BLaER1 (cell line): ENCODE data around the gene MAP4.

Experiments
- H3K27ac ChIP-seq: shearing (Covaris generic); formaldehyde crosslinking; 2 replicates; pipeline ENCODE4 v1.8.1; 2022
- H3K27me3 ChIP-seq: shearing (Covaris generic); formaldehyde crosslinking; 2 replicates; pipeline ENCODE4 v1.8.1; 2022
- H3K36me3 ChIP-seq: shearing (Covaris generic); formaldehyde crosslinking; 2 replicates; pipeline ENCODE4 v1.8.1; 2022
- H3K4me1 ChIP-seq: shearing (Covaris generic); formaldehyde crosslinking; 2 replicates; pipeline ENCODE4 v1.8.1; 2022
- H3K4me2 ChIP-seq: shearing (Covaris generic); formaldehyde crosslinking; 2 replicates; pipeline ENCODE4 v1.8.1; 2022
- H3K4me3 ChIP-seq: shearing (Covaris generic); formaldehyde crosslinking; 2 replicates; pipeline ENCODE4 v1.8.1; 2022
- H3K9ac ChIP-seq: shearing (Covaris generic); formaldehyde crosslinking; 2 replicates; pipeline ENCODE4 v1.8.1; 2022
- H3K9me3 ChIP-seq: shearing (Covaris generic); formaldehyde crosslinking; 2 replicates; pipeline ENCODE4 v1.8.1; 2022
- H4K20me1 ChIP-seq: shearing (Covaris generic); formaldehyde crosslinking; 2 replicates; pipeline ENCODE4 v1.8.1; 2022
- Cebpa-rat ChIP-seq: shearing (Covaris generic); IDR thresholded peaks from 2 replicates; pipeline ENCODE4 v1.8.1; 2022

MAP4 gene

DNA sequence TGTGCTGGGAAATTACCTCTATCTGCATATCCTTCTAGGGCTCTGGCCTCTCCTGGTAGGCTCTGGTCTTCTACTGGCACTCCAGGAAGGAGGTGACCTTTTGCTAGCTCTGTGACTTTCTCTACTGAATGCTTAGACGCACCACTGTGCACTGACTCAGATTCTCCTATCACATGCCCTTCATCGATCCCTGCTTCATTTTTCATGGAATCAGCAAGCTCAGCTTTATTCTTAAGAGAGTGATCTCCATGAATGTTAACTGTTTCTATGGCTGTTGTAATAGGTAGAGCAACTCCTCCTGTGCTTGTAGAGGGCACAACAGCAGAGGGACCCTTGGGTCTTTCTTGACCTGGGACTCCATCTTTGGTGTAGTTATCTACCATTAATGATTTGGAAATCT, 106.6 kb downstream of the MAP4 start:
- no peak overlapping the region for H3K4me2 ChIP-seq

DNA sequence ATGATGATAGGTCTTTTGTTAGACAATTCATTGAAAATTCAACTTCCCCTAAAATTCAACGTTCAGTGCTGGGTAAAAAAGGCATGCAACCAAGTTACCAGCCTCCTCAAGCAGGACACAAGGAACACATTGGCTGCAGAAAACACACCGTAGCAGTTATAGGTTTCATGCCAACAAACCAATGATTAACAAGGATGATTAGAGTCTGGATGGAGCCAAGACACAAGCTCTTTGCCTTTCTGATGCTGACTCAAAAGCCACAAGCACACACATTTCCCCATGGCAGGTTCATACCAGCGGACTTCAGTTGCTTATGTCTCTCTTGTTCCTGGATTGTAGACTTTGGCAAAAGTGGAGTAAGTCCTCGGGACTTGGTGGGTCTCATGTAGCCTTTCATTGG, 107.5 kb downstream of the MAP4 start:
- no peak overlapping the region for H3K4me2 ChIP-seq
- no peak for TF ChIP-seq Cebpa-rat
- H3K36me3 ChIP-seq = peaks cover 63% of the 10 kb centered on the region
- H3K4me1 ChIP-seq = no peaks in the 10 kb centered on the region
- no peaks in the 10 kb centered on the region for H3K27me3 ChIP-seq
- H4K20me1 ChIP-seq = no peaks in the 10 kb centered on the region
- H3K9me3 ChIP-seq = no peaks in the 10 kb centered on the region
- no peak overlapping the region for H3K4me3 ChIP-seq
- H3K27ac ChIP-seq = no peak overlapping the region
- no peak overlapping the region for H3K9ac ChIP-seq

More for the DNA sequence above, 106.6 kb downstream of the MAP4 start:
- H3K36me3 ChIP-seq = peaks cover 71% of the 10 kb centered on the region
- no peak overlapping the region for H3K27ac ChIP-seq
- no peak overlapping the region for H3K4me3 ChIP-seq
- H3K9ac ChIP-seq = no peak overlapping the region
- TF ChIP-seq Cebpa-rat = no peak
- H3K9me3 ChIP-seq = no peaks in the 10 kb centered on the region
- H3K4me1 ChIP-seq = no peaks in the 10 kb centered on the region
- H3K27me3 ChIP-seq = no peaks in the 10 kb centered on the region
- H4K20me1 ChIP-seq = no peaks in the 10 kb centered on the region

DNA sequence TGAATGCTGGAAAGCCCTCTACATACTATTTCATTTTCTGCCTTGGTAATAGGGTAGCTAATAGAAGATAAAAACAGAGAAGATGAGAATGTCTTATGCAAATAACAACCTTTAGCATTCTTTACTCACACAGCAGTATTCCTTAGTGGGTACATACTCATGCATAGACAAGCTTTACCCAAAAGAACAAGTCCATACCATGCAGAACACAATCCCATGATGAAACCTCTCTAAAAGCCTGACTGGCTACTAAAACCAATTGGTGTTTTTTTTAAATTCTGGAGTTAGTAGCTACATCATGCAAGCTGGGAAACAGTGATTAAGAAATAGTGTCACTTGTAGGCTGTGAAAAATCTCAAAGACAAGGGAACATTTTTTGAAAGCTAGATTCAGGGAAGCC, 108.4 kb downstream of the MAP4 start:
- Histone ChIP-seq H3K27me3 (no peaks in the 10 kb centered on the region), H3K9ac (no peak overlapping the region), H3K27ac (no peak overlapping the region), H3K9me3 (no peaks in the 10 kb centered on the region), H3K4me3 (no peak overlapping the region), H3K4me1 (no peaks in the 10 kb centered on the region), H3K36me3 (peaks cover 59% of the 10 kb centered on the region), H3K4me2 (no peak overlapping the region), H4K20me1 (no peaks in the 10 kb centered on the region)
- TF ChIP-seq Cebpa-rat = no peak

DNA sequence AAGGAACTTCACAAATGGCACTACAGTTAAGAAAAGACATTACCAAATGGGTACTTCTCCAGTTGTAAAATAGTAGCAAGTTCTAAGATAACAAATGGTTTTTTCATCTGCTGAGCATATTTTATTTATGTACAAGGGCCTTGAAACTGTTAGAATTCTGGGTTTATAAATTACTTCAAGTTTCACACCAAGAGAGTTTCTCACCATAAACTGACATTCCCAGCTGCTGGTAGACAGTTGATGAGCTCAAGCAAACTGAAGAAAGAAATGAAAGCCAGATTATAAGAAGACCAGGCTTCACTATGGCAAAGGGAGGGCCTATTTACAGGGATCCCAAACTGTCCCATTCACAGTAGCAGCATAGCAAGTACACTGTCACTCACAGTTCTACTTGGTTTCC, 113.5 kb downstream of the MAP4 start:
- no peak overlapping the region for H3K27ac ChIP-seq
- TF ChIP-seq Cebpa-rat = no peak

DNA sequence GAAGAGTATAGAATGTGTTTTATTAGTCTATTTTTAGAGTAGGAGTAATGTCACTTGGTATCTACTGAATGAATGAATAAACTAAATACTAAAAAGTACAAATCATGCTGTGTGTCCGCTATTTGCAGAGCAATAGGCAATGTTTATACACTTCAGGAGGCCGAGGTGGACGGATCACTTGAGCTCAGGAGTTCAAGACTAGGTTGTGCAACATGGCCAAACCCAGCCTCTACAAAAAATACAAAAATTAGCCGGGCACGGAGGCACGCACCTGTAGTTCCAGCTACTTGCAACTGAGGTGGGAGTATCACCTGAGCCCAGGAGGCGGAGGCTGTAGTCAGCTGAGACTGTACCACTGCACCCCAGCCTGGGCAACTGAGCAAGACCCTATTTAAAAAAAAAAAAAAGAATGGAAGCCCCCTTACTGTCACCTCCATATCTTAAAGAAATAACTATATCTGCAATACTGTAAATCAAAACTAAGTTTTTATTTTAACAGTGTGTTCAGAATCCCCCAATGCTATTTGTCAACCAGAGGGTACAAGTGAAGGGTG, 114.9 kb downstream of the MAP4 start:
- H4K20me1 ChIP-seq = no peaks in the 10 kb centered on the region
- H3K4me2 ChIP-seq = no peak overlapping the region
- H3K9ac ChIP-seq = no peak overlapping the region
- H3K27me3 ChIP-seq = no peaks in the 10 kb centered on the region
- peaks cover 6% of the 10 kb centered on the region; the same call in 1 of the 2 replicates for H3K4me1 ChIP-seq
- no peak overlapping the region for H3K4me3 ChIP-seq
- no peak for TF ChIP-seq Cebpa-rat
- H3K9me3 ChIP-seq = no peaks in the 10 kb centered on the region
- no peak overlapping the region for H3K27ac ChIP-seq
- peaks cover 66% of the 10 kb centered on the region for H3K36me3 ChIP-seq

More for the DNA sequence above, 113.5 kb downstream of the MAP4 start:
- Histone ChIP-seq H3K9ac (no peak overlapping the region), H3K9me3 (no peaks in the 10 kb centered on the region), H3K27me3 (no peaks in the 10 kb centered on the region), H3K4me2 (no peak overlapping the region), H3K4me3 (no peak overlapping the region), H3K4me1 (peaks cover 6% of the 10 kb centered on the region; the same call in 1 of the 2 replicates), H4K20me1 (no peaks in the 10 kb centered on the region), H3K36me3 (peaks cover 66% of the 10 kb centered on the region)

DNA sequence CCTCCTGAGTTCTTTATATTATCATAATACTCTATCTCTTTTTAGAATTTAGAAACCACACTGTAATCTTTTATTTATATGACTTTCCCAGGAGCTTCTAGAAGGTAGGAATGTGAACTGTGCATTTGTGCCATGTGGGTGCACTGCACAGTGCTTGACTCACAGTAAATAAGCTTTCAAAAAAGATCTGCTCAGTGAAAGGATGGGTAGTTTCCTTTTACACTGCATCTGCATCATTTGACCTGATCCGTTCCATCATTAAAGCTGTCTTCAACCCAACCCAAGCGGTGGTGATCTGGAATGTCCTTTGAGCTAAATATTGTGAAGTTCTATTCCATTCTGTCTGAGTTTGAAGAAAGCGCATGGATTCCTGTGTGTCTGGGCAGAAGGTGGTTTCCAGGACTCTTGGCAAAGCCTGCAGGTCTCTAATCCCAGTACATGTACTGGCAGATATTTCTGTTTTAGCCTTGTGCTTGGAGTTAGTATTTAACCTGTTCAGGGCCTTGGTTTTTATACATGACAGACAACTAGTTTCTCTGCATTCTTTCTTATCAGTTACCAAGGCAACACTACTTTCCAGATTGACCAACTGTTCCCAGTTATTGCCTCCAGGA, 116.6 kb downstream of the MAP4 start:
- Histone ChIP-seq H3K36me3 (peaks cover 69% of the 10 kb centered on the region), H3K4me2 (no peak overlapping the region), H3K27me3 (no peaks in the 10 kb centered on the region), H4K20me1 (no peaks in the 10 kb centered on the region), H3K9ac (no peak overlapping the region), H3K4me3 (no peak overlapping the region), H3K9me3 (no peaks in the 10 kb centered on the region), H3K27ac (no peak overlapping the region), H3K4me1 (peaks cover 6% of the 10 kb centered on the region; the same call in 1 of the 2 replicates)
- no peak for TF ChIP-seq Cebpa-rat

DNA sequence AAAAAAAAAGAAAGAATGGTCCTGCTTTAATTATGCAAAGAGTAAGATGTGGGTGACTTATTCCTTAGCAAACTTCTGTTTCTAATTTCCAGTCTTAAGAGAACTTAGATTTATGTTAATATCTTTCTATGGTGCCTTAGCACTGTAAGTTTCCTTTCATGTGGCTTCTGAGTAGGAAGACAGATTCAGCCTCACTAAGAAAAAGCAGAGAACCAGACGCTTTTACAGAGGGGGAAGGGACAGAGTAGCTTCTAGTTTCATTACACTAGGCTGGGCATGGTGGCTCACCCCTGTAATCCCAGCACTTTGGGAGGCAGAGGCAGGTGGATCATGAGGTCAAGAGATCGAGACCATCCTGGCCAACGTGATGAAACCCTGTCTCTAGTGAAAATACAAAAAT, 118.3 kb downstream of the MAP4 start:
- TF ChIP-seq Cebpa-rat = no peak
- H3K9me3 ChIP-seq = no peaks in the 10 kb centered on the region
- H3K4me2 ChIP-seq = no peak overlapping the region
- H3K27me3 ChIP-seq = no peaks in the 10 kb centered on the region
- H4K20me1 ChIP-seq = no peaks in the 10 kb centered on the region
- H3K9ac ChIP-seq = no peak overlapping the region
- no peak overlapping the region for H3K4me3 ChIP-seq
- H3K27ac ChIP-seq = no peak overlapping the region
- peaks cover 6% of the 10 kb centered on the region; the same call in 1 of the 2 replicates for H3K4me1 ChIP-seq
- H3K36me3 ChIP-seq = peaks cover 78% of the 10 kb centered on the region

DNA sequence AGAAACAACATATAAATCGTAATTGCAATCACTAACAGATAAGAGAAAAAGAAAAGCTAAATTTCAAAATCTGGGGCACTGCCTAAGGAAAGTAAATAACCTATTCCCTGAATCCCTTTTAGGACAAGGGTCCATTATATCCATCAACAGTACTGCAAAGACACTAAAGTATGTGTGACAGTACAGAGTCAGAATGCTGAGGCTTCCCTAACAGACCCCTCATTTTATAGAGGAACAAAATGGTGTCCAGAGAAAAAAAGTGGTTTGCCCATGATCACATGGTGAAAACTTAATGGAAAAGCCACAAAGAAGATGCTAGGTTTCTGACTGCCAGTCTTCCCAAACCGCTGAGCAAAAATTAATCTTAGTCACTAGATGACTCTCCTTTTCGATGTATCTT, 119.5 kb downstream of the MAP4 start:
- H3K36me3 ChIP-seq = peaks cover 80% of the 10 kb centered on the region
- TF ChIP-seq Cebpa-rat = no peak

DNA sequence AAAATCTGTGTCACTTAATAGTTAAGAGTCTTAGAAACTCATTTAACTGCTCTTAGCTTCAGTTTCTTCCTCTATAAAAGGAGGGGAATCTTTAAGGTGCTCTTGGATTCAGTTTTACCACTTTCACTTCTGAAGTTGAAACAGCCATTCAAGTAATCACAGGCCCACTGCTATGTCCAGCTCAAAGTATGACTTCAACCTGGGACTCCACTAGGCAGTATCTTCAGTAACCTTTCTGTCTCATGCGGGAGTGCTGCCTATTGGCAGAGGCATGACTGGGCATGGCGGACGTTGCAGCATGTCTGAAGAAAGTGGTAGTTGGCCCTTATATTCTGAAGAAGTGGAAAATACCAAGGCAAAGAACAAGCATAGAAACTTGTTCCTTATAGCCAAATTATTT, 121.0 kb downstream of the MAP4 start:
- Histone ChIP-seq H3K4me2 (no peak overlapping the region), H3K4me1 (peaks cover 19% of the 10 kb centered on the region), H3K36me3 (peaks cover 82% of the 10 kb centered on the region), H4K20me1 (no peaks in the 10 kb centered on the region), H3K4me3 (no peak overlapping the region), H3K9me3 (no peaks in the 10 kb centered on the region), H3K27me3 (no peaks in the 10 kb centered on the region), H3K27ac (no peak overlapping the region), H3K9ac (no peak overlapping the region)
- no peak for TF ChIP-seq Cebpa-rat

More for the DNA sequence above, 119.5 kb downstream of the MAP4 start:
- Histone ChIP-seq H3K4me2 (no peak overlapping the region), H3K4me1 (peaks cover 6% of the 10 kb centered on the region; the same call in 1 of the 2 replicates), H3K27ac (no peak overlapping the region), H3K9me3 (no peaks in the 10 kb centered on the region), H3K9ac (no peak overlapping the region), H4K20me1 (no peaks in the 10 kb centered on the region), H3K4me3 (no peak overlapping the region), H3K27me3 (no peaks in the 10 kb centered on the region)

DNA sequence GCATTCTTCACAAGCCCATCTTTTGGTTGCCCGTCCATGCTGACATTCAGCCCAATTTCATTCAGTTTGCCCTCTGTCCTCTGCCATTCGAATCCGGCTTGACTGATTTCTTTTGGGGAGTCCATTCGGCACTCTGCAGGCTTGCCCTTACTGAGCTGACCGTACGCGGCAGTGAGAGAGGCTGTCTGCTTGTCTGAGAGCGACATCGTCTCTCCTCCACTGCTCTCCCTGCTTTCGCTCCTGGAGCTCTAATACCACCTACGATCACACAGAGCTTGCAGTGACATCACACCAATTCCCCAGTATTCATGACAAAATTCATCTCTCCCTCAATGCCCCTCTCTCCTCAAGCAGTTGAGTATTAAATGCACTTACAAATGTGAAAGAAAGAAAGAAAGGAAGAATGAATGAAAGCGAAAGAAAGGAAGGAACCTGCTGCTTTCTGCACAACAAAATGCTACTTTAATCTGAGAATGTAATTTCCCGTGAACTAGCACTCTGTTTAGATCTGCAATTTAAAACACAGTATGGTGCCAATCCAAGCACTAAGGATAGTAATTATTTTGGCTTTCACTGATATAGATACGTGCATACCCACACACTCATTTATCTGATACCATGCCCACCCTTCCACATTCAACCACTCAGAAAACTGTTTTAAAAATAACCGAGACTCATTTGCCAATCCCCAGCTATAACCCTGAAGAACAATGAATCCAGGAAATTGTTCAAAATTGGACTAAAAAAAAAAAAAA, 123.8 kb downstream of the MAP4 start:
- peaks cover 74% of the 10 kb centered on the region for H3K36me3 ChIP-seq
- H3K4me3 ChIP-seq = no peak overlapping the region
- no peaks in the 10 kb centered on the region for H3K27me3 ChIP-seq
- H3K4me1 ChIP-seq = peaks cover 30% of the 10 kb centered on the region
- no peaks in the 10 kb centered on the region for H4K20me1 ChIP-seq
- H3K9me3 ChIP-seq = no peaks in the 10 kb centered on the region
- TF ChIP-seq Cebpa-rat = no peak
- H3K27ac ChIP-seq = no peak overlapping the region
- no peak overlapping the region for H3K4me2 ChIP-seq
- H3K9ac ChIP-seq = no peak overlapping the region
